Choroid plexus epithelial cell (primary cell): Measurements from ENCODE around the gene HOXD12.

Source experiments
- DNase-seq: peaks from one replicate; pipeline ENCODE4 v3.0.0-alpha.2; 2010; ENCODE audit warnings: low read depth
- H3K4me3 ChIP-seq: 2 replicates; pipeline ENCODE4 v1.5.1; 2011; ENCODE audit warnings: low read depth, mild to moderate bottlenecking, control low read depth, low read length, moderate library complexity
- CTCF ChIP-seq: conservative IDR thresholded peaks from 2 replicates; pipeline ENCODE4 v1.5.1; 2011; ENCODE audit warnings: low read depth, mild to moderate bottlenecking, control low read depth, inconsistent platforms, low read length, moderate library complexity

Gene HOXD12

GRCh38 chr2:176109946-176110345, 10.4 kb downstream of the HOXD12 start:
- H3K4me3 ChIP-seq = no peak overlapping the region
- no peak for DNase-seq
- no peak for TF ChIP-seq CTCF

- no peak for TF ChIP-seq CTCF
- H3K4me3 ChIP-seq = no peak overlapping the region
- no peak for DNase-seq
Observed at GRCh38 chr2:176110415-176111308, 11.1 kb downstream of the HOXD12 start.

GRCh38 chr2:176111309-176111663, 11.7 kb downstream of the HOXD12 start:
- TF ChIP-seq CTCF = peak; percentile 65
- no peak overlapping the region for H3K4me3 ChIP-seq
- peak; percentile 31 for DNase-seq

- no peak for DNase-seq
- TF ChIP-seq CTCF = no peak
- H3K4me3 ChIP-seq = no peak overlapping the region
Observed at GRCh38 chr2:176111846-176112374, 12.3 kb downstream of the HOXD12 start.

GRCh38 chr2:176112375-176113302, 13.0 kb downstream of the HOXD12 start:
- no peak for TF ChIP-seq CTCF
- no peak for DNase-seq
- no peak overlapping the region for H3K4me3 ChIP-seq

GRCh38 chr2:176114120-176114929, 14.7 kb downstream of the HOXD12 start:
- no peak for TF ChIP-seq CTCF
- H3K4me3 ChIP-seq = no peak overlapping the region
- DNase-seq = no peak
